Gastroesophageal sphincter (tissue), 4 donors: ENCODE results near the gene CTIF. TPM values are rescaled to one million over a fixed set of nuclear protein-coding genes. Genes with fewer than 3 reads are reported as not detected.

ENCODE experiments used
- ATAC-seq: fragments of 150-250 bp; one replicate; pipeline ENCODE4 v1.9.1; 2016; ENCODE audit warnings: mild to moderate bottlenecking, moderate library complexity
- H3K27ac ChIP-seq, 4 donors: fragments of 200-600 bp; sonication (generic) in 3 of 4; 1 replicate in 3 of 4; 2 replicates in 1 of 4; pipeline ENCODE4 v1.5.1; 2016 to 2019
- H3K27me3 ChIP-seq: fragments of 200-600 bp; sonication (generic); one replicate; pipeline ENCODE4 v1.5.1; 2019
- H3K36me3 ChIP-seq, 2 donors: fragments of 200-600 bp; sonication (generic); one replicate each; pipeline ENCODE4 v1.5.1; 2019; ENCODE audit warnings: control low read depth in 1 of 2
- H3K4me1 ChIP-seq, 3 donors: fragments of 200-600 bp; sonication (generic); 1 replicate in 2 of 3; 2 replicates in 1 of 3; pipeline ENCODE4 v1.5.1; 2016 to 2019; ENCODE audit warnings: control low read depth in 2 of 3
- H3K4me3 ChIP-seq, 2 donors: fragments of 200-600 bp; sonication (generic); one replicate each; pipeline ENCODE4 v1.5.1; 2019; ENCODE audit warnings: mild to moderate bottlenecking in 1 of 2, moderate library complexity in 1 of 2
- H3K9me3 ChIP-seq, 3 donors: fragments of 200-600 bp; sonication (generic); one replicate each; pipeline ENCODE4 v1.5.1; 2017 to 2019; ENCODE audit warnings: control low read depth in 2 of 3
- CTCF ChIP-seq, 4 experiments: fragments of 200-600 bp in 2 of 4; fragments of 450-650 bp in 2 of 4; sonication (generic) in 1 of 4; IDR thresholded peaks; one replicate each; pipeline ENCODE4 v1.5.1; 2017 to 2019; ENCODE audit warnings: antibody characterized with exemption in 4 of 4, mild to moderate bottlenecking in 2 of 4, moderate library complexity in 2 of 4
- EP300 ChIP-seq: sonication (generic); formaldehyde crosslinking; IDR thresholded peaks from one replicate; pipeline ENCODE4 v1.6.1; 2017; ENCODE audit warnings: antibody characterized with exemption, mild to moderate bottlenecking
- POLR2A ChIP-seq, 2 donors: fragments of 450-650 bp; IDR thresholded peaks; one replicate each; pipeline ENCODE4 v1.6.1; 2017; ENCODE audit warnings: antibody characterized with exemption in 2 of 2, mild to moderate bottlenecking in 2 of 2, moderate library complexity in 1 of 2
- POLR2AphosphoS5 ChIP-seq: sonication (generic); formaldehyde crosslinking; IDR thresholded peaks from one replicate; pipeline ENCODE4 v1.6.1; 2017; ENCODE audit warnings: antibody characterized with exemption
- WGBS, 2 donors: methylation state at CpG; one replicate each; pipeline ENCODE4 v1.1.5; 2018; ENCODE audit warnings: low coverage in 1 of 2; 5-methylcytosine and 5-hydroxymethylcytosine counted together
- total RNA-seq, 4 donors: library from RNA; depleted of rRNA; stranded (reverse); fragments of >200 nt; gene quantifications; one replicate each; pipeline ENCODE4 v1.1.0, GENCODE V29; 2016

CTIF gene
- total RNA-seq, 4 donors from 2014 or later, result 31.4 to 124 (median 78.1) TPM

DNA sequence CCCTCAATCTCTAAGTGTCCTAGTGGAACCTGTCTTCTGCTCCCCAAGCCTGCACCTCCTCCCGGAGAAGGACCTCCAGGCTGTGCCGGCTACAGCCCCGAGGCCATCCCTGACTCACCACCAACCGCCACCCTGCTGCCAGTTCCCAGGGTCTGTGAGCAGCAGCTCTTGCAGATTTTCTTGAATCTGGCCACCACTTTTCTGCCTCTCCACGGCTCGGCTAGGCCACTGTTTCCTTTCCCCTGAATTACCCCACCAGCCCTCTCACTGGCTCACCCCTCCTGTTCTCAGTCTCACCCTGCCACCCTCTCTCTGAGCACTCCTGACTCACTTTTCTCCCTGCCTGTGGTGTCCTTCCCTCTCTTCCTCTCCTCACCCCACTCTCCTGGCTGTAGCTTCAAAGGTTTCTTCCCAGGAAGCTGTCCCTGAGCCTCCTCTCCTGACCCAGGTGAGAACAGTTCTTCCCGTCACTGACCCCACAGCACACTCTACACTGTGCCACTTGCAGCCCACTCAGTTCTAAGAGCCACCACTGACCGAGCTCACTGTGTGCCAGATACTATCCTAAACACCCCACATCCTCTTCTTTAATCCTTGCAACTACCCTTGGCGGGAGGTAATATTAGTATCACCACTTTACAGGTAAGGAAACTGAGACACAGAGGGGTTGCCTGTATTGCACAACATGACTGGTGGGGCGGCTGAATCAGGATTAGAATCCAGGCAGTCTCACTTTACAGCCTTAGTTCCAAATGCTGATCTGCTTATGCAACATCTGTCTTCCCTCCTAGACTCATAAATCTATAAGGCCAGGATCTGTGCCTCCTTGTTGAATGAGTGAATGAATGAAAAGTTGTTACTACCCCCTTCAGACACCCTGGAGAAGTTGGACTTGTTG is 300.3 kb downstream of the CTIF start:
- H3K9me3 ChIP-seq, result no peaks in the 10 kb centered on the region
- no peak overlapping the region for H3K4me3 ChIP-seq
- TF ChIP-seq POLR2AphosphoS5 (no peak), EP300 (no peak), POLR2A (IDR thresholded peaks at IDR 0.05) (no peak), CTCF (IDR thresholded peaks at IDR 0.05) (no peak)
- H3K27me3 ChIP-seq, result no peaks in the 10 kb centered on the region
- H3K27ac ChIP-seq, result no peak overlapping the region
- WGBS, 2 donors, result 80 to 81% methylated on average over 6 to 10 of the region's 10 CpGs
- peaks cover 0 to 23% of the 10 kb centered on the region in 2 donors for H3K36me3 ChIP-seq
- H3K4me1 ChIP-seq, result peaks cover 0 to 53% (median 19%) of the 10 kb centered on the region in 3 donors
- ATAC-seq, result no peak

DNA sequence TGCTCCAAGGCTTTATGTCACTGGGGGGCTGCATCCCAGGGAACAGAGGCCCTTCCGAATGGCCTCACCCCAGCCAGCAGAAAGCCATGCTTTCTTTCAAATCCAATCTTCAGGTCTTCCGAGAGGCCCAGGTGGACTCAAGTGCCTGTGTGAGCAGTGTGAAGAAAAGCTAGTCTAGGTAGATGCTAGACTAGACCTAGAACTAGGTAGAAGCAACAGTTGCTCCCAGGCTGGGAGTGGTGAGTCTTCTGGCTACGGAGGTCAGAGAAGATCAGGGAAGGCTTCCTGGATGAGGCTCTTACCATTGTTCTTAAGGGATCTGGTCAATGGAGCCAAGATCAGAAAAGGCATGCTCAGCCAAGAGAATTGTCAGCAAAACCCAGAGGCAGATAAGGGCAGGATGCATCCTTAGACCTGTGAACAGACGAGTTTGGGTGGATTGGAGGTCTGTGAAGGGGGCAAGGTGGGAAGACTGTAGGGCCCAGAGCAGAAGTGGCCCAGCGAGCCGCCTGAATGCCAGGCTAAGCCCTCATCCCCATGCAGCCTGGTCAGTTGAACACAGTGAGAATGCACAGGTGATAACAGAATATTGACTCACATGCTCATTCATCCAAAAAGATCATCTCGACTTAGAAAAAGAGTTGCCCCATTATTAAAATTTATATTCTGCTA is 301.1 kb downstream of the CTIF start:
- H3K27me3 ChIP-seq, result no peaks in the 10 kb centered on the region
- no peak overlapping the region for H3K4me3 ChIP-seq
- H3K27ac ChIP-seq, result no peak overlapping the region
- H3K4me1 ChIP-seq, result peaks cover 0 to 45% (median 17%) of the 10 kb centered on the region in 3 donors
- WGBS, 2 donors, result 93% methylated on average over 4 to 5 of the region's 7 CpGs
- TF ChIP-seq CTCF (IDR thresholded peaks at IDR 0.05) (no peak), POLR2AphosphoS5 (no peak), POLR2A (IDR thresholded peaks at IDR 0.05) (no peak), EP300 (no peak)
- no peak for ATAC-seq
- H3K36me3 ChIP-seq, result peaks cover 0 to 20% of the 10 kb centered on the region in 2 donors
- H3K9me3 ChIP-seq, result no peaks in the 10 kb centered on the region

DNA sequence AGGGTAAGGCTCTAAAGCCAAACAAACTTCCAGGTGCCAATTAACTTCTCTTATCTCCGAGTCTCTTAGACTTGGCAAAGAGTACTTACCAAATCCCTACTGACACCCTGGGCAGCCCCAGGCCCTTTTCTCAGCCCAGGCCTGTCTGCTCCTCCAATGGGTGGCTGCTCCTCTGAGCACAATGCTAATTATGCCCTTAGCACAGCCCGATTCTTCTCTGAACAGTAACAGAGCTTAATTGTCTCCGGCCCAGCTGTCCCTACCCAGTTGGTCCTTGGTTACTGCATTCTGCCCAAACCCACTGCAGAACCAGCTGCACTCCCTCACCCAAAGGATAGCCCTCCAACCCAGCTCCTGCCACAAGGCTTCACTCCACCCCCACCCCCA is 301.7 kb downstream of the CTIF start:
- peaks cover 0 to 40% (median 13%) of the 10 kb centered on the region in 3 donors for H3K4me1 ChIP-seq
- WGBS, 2 donors, result 72% methylated on average over 3 of the region's 3 CpGs; no CpG with 5 or more reads in 1 of the 2 donors

GRCh38 chr18:48841381-48842258 is 302.8 kb downstream of the CTIF start:
- WGBS, 2 donors, result 70 to 94% methylated on average over 3 to 10 of the region's 31 CpGs
- Histone ChIP-seq H3K27ac (peak overlapping the region in 3 of 4 donors; percentile 52 to 71 (median 61)), H3K4me1 (peaks cover 0 to 39% (median 13%) of the 10 kb centered on the region in 3 donors), H3K4me3 (no peak overlapping the region), H3K9me3 (no peaks in the 10 kb centered on the region), H3K27me3 (no peaks in the 10 kb centered on the region), H3K36me3 (peaks cover 0 to 14% of the 10 kb centered on the region in 2 donors)
- no peak for TF ChIP-seq POLR2AphosphoS5
- no peak for TF ChIP-seq POLR2A (IDR thresholded peaks at IDR 0.05)
- no peak for TF ChIP-seq CTCF (IDR thresholded peaks at IDR 0.05)
- TF ChIP-seq EP300, result no peak
- ATAC-seq, result peak; percentile 55

More for the DNA sequence above, 301.7 kb downstream of the CTIF start:
- H3K27ac ChIP-seq, result no peak overlapping the region
- H3K36me3 ChIP-seq, result peaks cover 0 to 20% of the 10 kb centered on the region in 2 donors
- no peak for ATAC-seq
- no peak overlapping the region for H3K4me3 ChIP-seq
- no peaks in the 10 kb centered on the region for H3K27me3 ChIP-seq
- no peak for TF ChIP-seq EP300
- TF ChIP-seq CTCF (IDR thresholded peaks at IDR 0.05), result no peak
- no peak for TF ChIP-seq POLR2AphosphoS5
- no peak for TF ChIP-seq POLR2A (IDR thresholded peaks at IDR 0.05)
- no peaks in the 10 kb centered on the region for H3K9me3 ChIP-seq
